Spleen (tissue), 7 donors: ENCODE results near the gene MORN3.

Source experiments
- CTCF ChIP-seq, 11 experiments: fragments of 200-600 bp in 7 of 11; fragments of 450-650 bp in 4 of 11; sonication (generic) in 4 of 11; IDR thresholded peaks in 8 of 11; conservative IDR thresholded peaks in 3 of 11; 1 replicate in 7 of 11; 2 replicates in 4 of 11; pipeline versions ENCODE4 v1.4.0 to v1.8.0; 2016 to 2021; ENCODE audit warnings: antibody characterized with exemption in 11 of 11, inconsistent platforms in 4 of 11, mild to moderate bottlenecking in 1 of 11
- POLR2A ChIP-seq, 3 donors: fragments of 450-650 bp; IDR thresholded peaks; one replicate each; pipeline ENCODE4 v1.5.1; 2017; ENCODE audit warnings: antibody characterized with exemption in 3 of 3, mild to moderate bottlenecking in 1 of 3
- POLR2AphosphoS5 ChIP-seq, 3 donors: sonication (generic); formaldehyde crosslinking; IDR thresholded peaks; one replicate each; pipeline ENCODE4 v1.5.1; 2017; ENCODE audit warnings: antibody characterized with exemption in 3 of 3
- donor health status: DM: no; HTN: no; CAD: no; lungs with moderate emphysema.
- donor health status: DM: no; HTN: no; CAD: no.
- donor health status: DM: no; HTN: no; CAD: no.

- no peak for TF ChIP-seq POLR2A (IDR thresholded peaks at IDR 0.05)
- no peak for TF ChIP-seq CTCF (IDR thresholded peaks at IDR 0.05 in 8 of 11, conservative IDR thresholded peaks at IDR 0.05 in 3 of 11)
- TF ChIP-seq POLR2AphosphoS5 (IDR thresholded peaks at IDR 0.05), result no peak
Observed at GRCh38 chr12:121611306-121611705, 58.1 kb downstream of the MORN3 start.
